ENCODE results near the gene MPHOSPH8. TPM values are rescaled to one million over a fixed set of nuclear protein-coding genes. Genes with fewer than 3 reads are reported as not detected.
"Not testable (repeated sequence)": the region's sequence is repeated elsewhere in the genome, so short reads cannot be mapped to it uniquely, and the experiment has no call there.

The MPHOSPH8 gene
- total RNA-seq, 2 donors from 2014 or later, result 58.3 to 59.3 TPM

DNA sequence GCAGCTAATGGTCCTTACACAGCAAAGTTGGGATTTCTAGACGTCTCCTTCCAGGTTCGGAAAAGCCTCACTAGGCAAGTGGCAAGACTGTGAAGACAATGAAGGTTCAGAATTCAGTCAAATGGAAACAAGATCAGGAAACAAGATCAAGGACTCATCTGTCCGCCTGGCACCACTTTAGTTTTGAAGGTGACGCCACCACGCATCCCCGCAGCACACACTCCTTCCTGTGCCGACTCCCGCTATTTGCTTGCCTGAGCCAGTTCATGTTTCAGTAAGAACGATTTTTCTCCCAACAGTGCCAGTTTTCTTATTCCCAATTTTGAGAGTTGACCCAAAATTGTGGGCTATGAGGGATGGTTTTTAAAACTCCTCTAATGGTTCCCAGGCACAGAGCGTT lies 41.4 kb downstream of the MPHOSPH8 start:
- ATAC-seq (replicated peaks in 1 of 2) (no peak), DNase-seq (no peak)
- no peaks in the 10 kb centered on the region for H3K9me3 Mint-ChIP-seq
- no peaks in the 10 kb centered on the region for H3K27me3 Mint-ChIP-seq (ENCODE audit: low read depth)
- H3K4me3 Mint-ChIP-seq, result no peak overlapping the region
- peak overlapping the region; percentile 81 for H3K27ac Mint-ChIP-seq
- peaks cover 9% of the 10 kb centered on the region for H3K4me1 Mint-ChIP-seq (ENCODE audit: low read depth)
- H3K36me3 Mint-ChIP-seq (ENCODE audit: insufficient read depth in 2 of 2), result peaks cover 9 to 19% of the 10 kb centered on the region in 2 donors

DNA sequence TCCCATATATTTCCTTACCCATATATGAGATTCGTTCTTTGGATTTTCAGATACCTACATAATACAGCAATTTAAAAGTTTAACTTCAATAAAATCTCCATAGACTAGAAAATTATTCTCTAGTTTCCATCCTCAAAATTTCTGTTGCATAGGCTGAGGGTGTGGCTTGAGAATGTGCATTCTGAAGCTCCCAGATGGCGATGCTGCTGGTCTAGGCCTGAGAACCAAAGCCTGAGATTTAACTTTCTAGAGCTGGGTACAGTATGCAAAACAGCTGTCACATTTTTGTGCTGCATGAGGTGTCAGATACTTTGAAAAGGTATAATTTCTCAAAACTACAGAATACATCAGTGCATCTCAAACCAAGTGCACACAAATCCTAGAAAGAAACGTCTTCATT lies 42.7 kb downstream of the MPHOSPH8 start:
- H3K9me3 Mint-ChIP-seq, result no peaks in the 10 kb centered on the region
- H3K4me3 Mint-ChIP-seq, result no peak overlapping the region
- H3K27me3 Mint-ChIP-seq (ENCODE audit: low read depth), result no peaks in the 10 kb centered on the region
- peaks cover 9% of the 10 kb centered on the region for H3K4me1 Mint-ChIP-seq (ENCODE audit: low read depth)
- peak overlapping the region; percentile 75 for H3K27ac Mint-ChIP-seq
- DNase-seq (no peak), ATAC-seq (replicated peaks in 1 of 2) (no peak)
- H3K36me3 Mint-ChIP-seq (ENCODE audit: insufficient read depth in 2 of 2), result peaks cover 7 to 17% of the 10 kb centered on the region in 2 donors

DNA sequence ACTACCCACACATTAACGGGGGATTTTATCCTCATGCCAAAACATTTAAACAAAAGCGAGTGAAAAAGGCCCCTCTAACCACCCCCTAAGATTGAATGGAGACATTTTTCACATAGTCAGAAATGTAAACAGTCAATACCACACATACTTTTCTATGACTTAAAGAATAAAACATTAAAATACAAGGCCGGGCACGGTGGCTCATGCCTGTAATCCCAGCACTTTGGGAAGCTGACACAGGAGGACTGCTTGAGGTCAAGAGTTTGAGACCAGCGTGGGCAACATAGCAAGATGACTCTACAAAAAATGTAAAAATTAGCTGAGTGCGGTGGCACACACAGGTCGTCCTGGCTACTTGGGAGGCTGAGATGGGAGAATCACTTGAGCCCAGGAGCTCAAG lies 47.3 kb downstream of the MPHOSPH8 start:
- Mint-ChIP-seq H3K27me3 (ENCODE audit: low read depth) (no peaks in the 10 kb centered on the region), H3K9me3 (no peaks in the 10 kb centered on the region), H3K27ac (peak overlapping the region; percentile 28), H3K4me3 (no peak overlapping the region), H3K36me3 (ENCODE audit: insufficient read depth in 2 of 2) (peaks cover 2 to 3% of the 10 kb centered on the region in 2 donors), H3K4me1 (ENCODE audit: low read depth) (peaks cover 29% of the 10 kb centered on the region)
- ATAC-seq (replicated peaks in 1 of 2), result no peak
- no peak for DNase-seq

DNA sequence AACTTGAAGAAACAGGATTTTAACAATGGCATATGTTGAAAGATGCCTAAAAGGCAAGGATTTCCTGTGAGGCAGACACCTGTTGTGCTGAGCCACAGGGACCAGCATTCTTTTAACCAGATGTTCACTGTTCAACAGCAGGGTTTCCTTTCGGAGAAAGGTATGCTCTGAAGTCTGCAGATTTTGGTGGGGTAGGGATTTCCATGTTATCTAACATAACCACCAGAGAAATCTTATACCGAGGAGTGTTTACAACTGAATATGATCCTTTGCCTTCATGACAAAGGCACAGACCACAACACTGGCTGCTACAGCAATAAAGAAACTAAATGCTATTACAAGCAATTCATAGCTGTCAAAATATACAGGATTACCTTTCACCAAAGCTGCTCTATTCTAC lies 48.1 kb downstream of the MPHOSPH8 start:
- Mint-ChIP-seq H3K27ac (peak overlapping the region; percentile 82), H3K4me3 (peak overlapping the region in 1 of 2 donors; percentile 47), H3K9me3 (no peaks in the 10 kb centered on the region), H3K36me3 (ENCODE audit: insufficient read depth in 2 of 2) (peaks cover 2 to 3% of the 10 kb centered on the region in 2 donors), H3K4me1 (ENCODE audit: low read depth) (peaks cover 29% of the 10 kb centered on the region), H3K27me3 (ENCODE audit: low read depth) (no peaks in the 10 kb centered on the region)
- DNase-seq, result no peak
- ATAC-seq (replicated peaks in 1 of 2), result peak; percentile 74 to 78

DNA sequence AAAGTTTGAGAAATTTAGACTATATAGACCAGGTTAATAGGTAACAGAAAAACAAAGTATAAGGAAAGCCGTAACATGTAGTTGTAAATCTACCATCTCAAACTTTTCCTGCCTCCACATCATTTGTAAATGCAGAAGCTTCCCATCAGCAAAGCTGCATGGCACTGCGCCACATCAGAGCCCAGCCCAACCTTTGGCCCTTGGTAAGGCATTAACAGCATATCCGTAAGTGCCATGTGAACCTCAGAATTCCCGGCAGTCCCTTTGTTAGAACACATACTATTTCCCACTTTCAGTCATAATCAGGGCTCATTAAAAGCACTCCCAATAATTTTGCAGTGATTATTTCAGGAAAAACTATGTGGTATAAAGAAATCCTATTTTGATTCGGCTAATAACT lies 51.6 kb downstream of the MPHOSPH8 start:
- ATAC-seq (replicated peaks in 1 of 2), result no peak
- no peak overlapping the region for H3K4me3 Mint-ChIP-seq
- H3K36me3 Mint-ChIP-seq (ENCODE audit: insufficient read depth in 2 of 2), result no peaks in the 10 kb centered on the region
- H3K27ac Mint-ChIP-seq, result no peak overlapping the region
- H3K27me3 Mint-ChIP-seq (ENCODE audit: low read depth), result no peaks in the 10 kb centered on the region
- H3K4me1 Mint-ChIP-seq (ENCODE audit: low read depth), result peaks cover 19% of the 10 kb centered on the region
- H3K9me3 Mint-ChIP-seq, result no peaks in the 10 kb centered on the region
- DNase-seq, result no peak

DNA sequence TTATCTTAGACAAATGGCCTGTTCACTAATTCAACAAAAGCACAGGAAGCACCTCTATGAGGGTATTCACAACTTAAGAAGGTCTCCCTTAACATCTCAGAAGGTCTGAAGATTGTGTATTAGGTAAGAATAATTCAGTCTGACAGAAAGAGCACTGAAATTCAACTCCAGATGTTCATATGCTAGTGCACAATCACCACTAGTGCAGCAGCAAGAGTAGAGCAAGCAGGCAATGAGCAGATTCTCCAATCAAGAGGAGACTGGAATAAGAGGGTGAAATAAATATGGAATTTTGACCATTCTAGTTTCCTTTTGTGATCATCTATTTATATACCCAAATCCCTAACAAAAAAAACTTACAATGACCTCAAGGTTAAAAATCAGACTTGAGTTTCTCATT lies 52.0 kb downstream of the MPHOSPH8 start:
- Mint-ChIP-seq H3K4me1 (ENCODE audit: low read depth) (peaks cover 19% of the 10 kb centered on the region), H3K27me3 (ENCODE audit: low read depth) (no peaks in the 10 kb centered on the region), H3K9me3 (no peaks in the 10 kb centered on the region), H3K27ac (no peak overlapping the region), H3K36me3 (ENCODE audit: insufficient read depth in 2 of 2) (no peaks in the 10 kb centered on the region), H3K4me3 (no peak overlapping the region)
- no peak for ATAC-seq (replicated peaks in 1 of 2)
- no peak for DNase-seq

DNA sequence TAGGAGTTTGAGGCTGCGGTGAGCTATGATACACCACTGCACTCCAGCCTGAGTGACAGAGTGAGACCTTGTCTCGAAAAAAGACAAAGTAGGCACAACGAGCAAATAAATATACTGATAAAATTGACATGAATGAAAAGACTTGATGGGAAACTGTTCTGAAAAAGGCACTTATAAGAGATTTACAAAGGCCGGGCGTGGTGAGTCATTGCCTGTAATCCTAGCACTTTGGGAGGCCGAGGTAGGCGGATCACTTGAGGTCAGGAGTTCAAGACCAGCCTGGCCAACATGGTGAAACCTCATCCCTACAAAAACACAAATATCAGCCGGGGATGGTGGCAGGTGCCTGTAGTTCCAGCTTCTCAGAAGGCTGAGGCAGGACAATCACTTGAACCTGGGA lies 58.0 kb downstream of the MPHOSPH8 start:
- not testable (repeated sequence) for H3K27ac Mint-ChIP-seq; ATAC-seq (replicated peaks in 1 of 2); H3K27me3 Mint-ChIP-seq (ENCODE audit: low read depth); H3K4me3 Mint-ChIP-seq; H3K9me3 Mint-ChIP-seq; DNase-seq
- Mint-ChIP-seq H3K36me3 (ENCODE audit: insufficient read depth in 2 of 2) (peaks cover 5 to 12% of the 10 kb centered on the region in 2 donors), H3K4me1 (ENCODE audit: low read depth) (peaks cover 18% of the 10 kb centered on the region)

DNA sequence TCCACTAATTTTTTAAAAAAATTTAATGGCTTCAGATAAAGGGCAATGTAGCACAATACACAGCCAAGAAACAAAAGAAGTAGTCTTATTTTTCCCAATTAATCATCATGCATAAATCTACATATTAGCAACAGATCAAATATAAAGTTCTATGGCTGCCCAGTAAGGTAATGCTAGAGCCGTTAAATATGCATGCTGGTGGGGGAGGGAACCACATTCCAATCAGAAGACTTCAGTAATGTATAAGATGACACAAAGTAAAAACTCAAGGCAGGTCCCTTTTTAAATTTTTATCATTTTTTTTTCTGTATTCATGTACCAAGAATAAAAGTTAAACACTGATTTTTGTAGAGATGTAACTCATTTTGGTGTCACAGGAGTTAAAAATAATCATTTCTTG lies 62.0 kb downstream of the MPHOSPH8 start:
- no peak for DNase-seq
- Mint-ChIP-seq H3K9me3 (no peaks in the 10 kb centered on the region), H3K36me3 (ENCODE audit: insufficient read depth in 2 of 2) (peaks cover 7 to 18% of the 10 kb centered on the region in 2 donors), H3K27ac (no peak overlapping the region), H3K4me3 (no peak overlapping the region), H3K4me1 (ENCODE audit: low read depth) (peaks cover 18% of the 10 kb centered on the region), H3K27me3 (ENCODE audit: low read depth) (no peaks in the 10 kb centered on the region)
- no peak for ATAC-seq (replicated peaks in 1 of 2)

DNA sequence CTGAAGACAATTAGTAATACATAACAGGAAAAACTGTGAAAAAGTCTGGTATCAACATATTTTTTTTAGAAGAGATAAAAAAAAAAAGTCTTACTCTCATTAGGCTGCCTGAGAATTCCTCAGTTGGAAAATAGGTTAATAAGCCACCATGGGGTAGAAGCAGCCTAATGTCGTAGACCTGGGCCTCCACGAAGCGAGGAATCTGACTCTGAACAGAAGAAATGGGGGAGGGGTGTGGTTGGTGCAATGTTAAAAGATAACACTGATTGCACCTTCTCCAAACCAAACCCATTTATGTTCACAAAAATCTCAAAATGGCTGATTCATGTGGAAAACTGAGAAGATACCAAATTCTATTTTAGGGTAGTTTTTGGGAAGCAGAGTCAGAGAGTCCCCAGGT lies 62.4 kb downstream of the MPHOSPH8 start:
- DNase-seq, result no peak
- ATAC-seq (replicated peaks in 1 of 2), result no peak
- H3K4me1 Mint-ChIP-seq (ENCODE audit: low read depth), result peaks cover 18% of the 10 kb centered on the region
- H3K9me3 Mint-ChIP-seq, result no peaks in the 10 kb centered on the region
- peaks cover 5 to 18% of the 10 kb centered on the region in 2 donors for H3K36me3 Mint-ChIP-seq (ENCODE audit: insufficient read depth in 2 of 2)
- no peaks in the 10 kb centered on the region for H3K27me3 Mint-ChIP-seq (ENCODE audit: low read depth)
- no peak overlapping the region for H3K4me3 Mint-ChIP-seq
- H3K27ac Mint-ChIP-seq, result no peak overlapping the region

DNA sequence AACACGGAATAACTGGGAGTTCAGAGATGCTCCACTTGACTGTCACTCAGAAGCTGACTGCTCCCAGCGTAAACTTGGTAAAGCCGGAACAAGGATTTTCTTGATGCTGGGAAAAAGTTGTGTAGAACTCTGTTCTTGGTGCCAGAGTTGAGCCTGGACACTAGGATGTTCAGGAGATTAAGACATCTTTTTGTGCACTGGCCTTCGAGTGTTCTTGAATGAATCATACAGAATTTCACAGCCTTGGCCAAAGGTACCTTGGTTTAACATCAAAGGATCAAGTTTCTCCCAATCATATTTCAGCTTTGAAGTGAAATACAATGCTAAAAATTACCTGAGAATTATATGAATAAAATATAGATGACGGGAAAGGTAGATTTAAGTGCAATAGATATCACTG lies 67.5 kb downstream of the MPHOSPH8 start:
- peaks cover 2 to 11% of the 10 kb centered on the region in 2 donors for H3K36me3 Mint-ChIP-seq (ENCODE audit: insufficient read depth in 2 of 2)
- not testable (repeated sequence) for DNase-seq; ATAC-seq (replicated peaks in 1 of 2); H3K27ac Mint-ChIP-seq; H3K9me3 Mint-ChIP-seq; H3K4me1 Mint-ChIP-seq (ENCODE audit: low read depth); H3K27me3 Mint-ChIP-seq (ENCODE audit: low read depth); H3K4me3 Mint-ChIP-seq

DNA sequence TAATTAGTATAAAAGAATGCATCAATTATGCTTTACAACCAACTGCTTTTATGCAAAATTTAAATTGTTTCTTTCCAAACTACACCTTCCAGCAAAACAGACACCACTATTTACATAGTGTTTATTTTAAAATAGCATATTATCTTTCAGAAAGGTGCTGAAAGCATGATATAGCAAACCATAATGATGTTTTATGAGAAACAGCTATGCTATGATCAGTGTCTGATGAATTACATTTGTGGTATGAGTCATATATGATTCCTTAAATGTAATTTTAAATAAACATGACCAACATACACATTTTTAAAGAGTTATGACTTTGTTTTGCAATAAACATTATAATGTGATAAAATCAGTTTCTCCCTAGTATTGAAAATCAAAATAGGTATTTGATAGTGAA lies 68.2 kb downstream of the MPHOSPH8 start:
- H3K4me3 Mint-ChIP-seq; ATAC-seq (replicated peaks in 1 of 2); DNase-seq; H3K27me3 Mint-ChIP-seq (ENCODE audit: low read depth); H3K9me3 Mint-ChIP-seq; H3K27ac Mint-ChIP-seq; H3K4me1 Mint-ChIP-seq (ENCODE audit: low read depth): not testable (repeated sequence)
- H3K36me3 Mint-ChIP-seq (ENCODE audit: insufficient read depth in 2 of 2), result peaks cover 2 to 11% of the 10 kb centered on the region in 2 donors

DNA sequence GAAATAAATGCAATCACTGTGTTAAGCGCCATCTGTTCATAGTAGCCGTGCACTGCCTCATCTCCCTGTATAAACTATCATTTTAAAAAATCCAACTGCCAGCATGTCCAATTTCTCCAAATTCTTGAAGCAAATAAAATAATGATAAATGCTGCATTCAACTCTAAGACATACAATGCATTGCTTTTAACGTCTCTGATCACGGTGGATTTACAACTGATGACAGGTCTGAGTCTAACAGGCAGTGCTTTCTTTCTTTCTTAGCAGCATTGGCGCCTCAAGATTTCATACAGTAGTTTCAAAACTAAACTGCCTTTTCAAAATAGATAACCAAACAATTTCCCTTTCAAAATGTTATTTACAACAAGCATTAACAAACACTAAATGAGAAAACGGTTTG lies 70.8 kb downstream of the MPHOSPH8 start:
- not testable (repeated sequence) for H3K4me3 Mint-ChIP-seq; H3K27me3 Mint-ChIP-seq (ENCODE audit: low read depth); ATAC-seq (replicated peaks in 1 of 2); DNase-seq; H3K4me1 Mint-ChIP-seq (ENCODE audit: low read depth); H3K9me3 Mint-ChIP-seq
- peaks cover 2 to 13% of the 10 kb centered on the region in 2 donors for H3K36me3 Mint-ChIP-seq (ENCODE audit: insufficient read depth in 2 of 2)
- peak overlapping the region; percentile 33 for H3K27ac Mint-ChIP-seq

DNA sequence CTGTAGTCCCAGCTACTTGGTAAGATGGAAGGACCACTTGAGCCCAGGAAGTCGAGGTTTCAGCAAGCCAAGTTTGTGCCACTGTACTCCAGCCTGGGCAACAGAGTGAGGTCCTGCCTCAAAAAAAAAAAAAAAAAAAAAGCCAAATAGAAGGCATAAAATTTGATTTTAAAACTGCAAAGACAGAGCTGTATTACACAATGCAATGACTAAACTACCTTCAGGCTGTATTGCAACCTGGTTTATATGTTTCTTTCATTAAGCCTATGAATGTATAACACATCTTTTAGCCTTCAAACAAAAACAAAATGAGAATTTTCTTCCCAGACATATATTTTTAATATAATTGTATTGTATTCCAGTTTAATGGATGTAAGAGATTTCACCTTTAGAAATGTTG lies 75.6 kb downstream of the MPHOSPH8 start:
- H3K36me3 Mint-ChIP-seq (ENCODE audit: insufficient read depth in 2 of 2); H3K4me3 Mint-ChIP-seq; H3K27ac Mint-ChIP-seq; DNase-seq; H3K27me3 Mint-ChIP-seq (ENCODE audit: low read depth); ATAC-seq (replicated peaks in 1 of 2); H3K9me3 Mint-ChIP-seq: not testable (repeated sequence)
- peaks cover 13% of the 10 kb centered on the region for H3K4me1 Mint-ChIP-seq (ENCODE audit: low read depth)

DNA sequence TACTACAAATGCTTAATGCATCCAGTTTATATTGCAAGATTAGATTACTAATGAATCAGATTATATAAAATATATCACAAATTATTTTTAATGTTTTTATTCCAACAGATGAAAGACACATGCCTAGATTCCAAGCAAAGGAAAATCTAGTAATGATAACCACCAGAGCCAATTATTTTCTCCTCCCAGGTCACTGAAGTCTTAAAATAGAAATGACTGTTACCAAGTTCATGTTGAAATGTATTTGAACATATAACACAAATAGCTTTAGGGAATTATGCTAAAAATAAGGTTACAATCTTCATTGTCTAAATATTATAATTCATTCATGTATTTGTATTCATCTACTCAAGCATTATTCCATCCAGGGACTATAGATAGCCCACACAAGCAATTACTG lies 76.3 kb downstream of the MPHOSPH8 start:
- H3K36me3 Mint-ChIP-seq (ENCODE audit: insufficient read depth in 2 of 2); H3K9me3 Mint-ChIP-seq; H3K27me3 Mint-ChIP-seq (ENCODE audit: low read depth); DNase-seq; ATAC-seq (replicated peaks in 1 of 2); H3K27ac Mint-ChIP-seq; H3K4me3 Mint-ChIP-seq: not testable (repeated sequence)
- peaks cover 21% of the 10 kb centered on the region for H3K4me1 Mint-ChIP-seq (ENCODE audit: low read depth)

Measured in activated T-cell treated with anti-CD3 and anti-CD28 coated beads, Interleukin-2, amount 50 U/mL, for 72 hours (primary cell).